Mononuclear cell (primary cell): ENCODE results near the gene CDK17. TPM values are rescaled to one million over a fixed set of nuclear protein-coding genes. Genes with fewer than 3 reads are reported as not detected.
"Not testable (repeated sequence)": the region's sequence is repeated elsewhere in the genome, so short reads cannot be mapped to it uniquely, and the experiment has no call there.

Experiments used
- H3K27me3 ChIP-seq: 2 replicates; pipeline ENCODE4 v1.6.0; 2011; ENCODE audit warnings: low read length, control low read depth; ENCODE audit not compliant: insufficient read depth
- H3K4me1 ChIP-seq: 2 replicates; pipeline ENCODE4 v1.5.1; 2011; ENCODE audit warnings: mild to moderate bottlenecking, low read length, control low read depth; ENCODE audit not compliant: insufficient read depth
- H3K4me3 ChIP-seq: 2 replicates; pipeline ENCODE4 v1.5.1; 2011; ENCODE audit warnings: mild to moderate bottlenecking, low read length, moderate library complexity
- H3K9me3 ChIP-seq: 2 replicates; pipeline ENCODE4 v1.5.1; 2011; ENCODE audit warnings: low read depth, mild to moderate bottlenecking, control low read depth, low read length
- total RNA-seq: library from RNA; depleted of rRNA; stranded (reverse); fragments of >200 nt; gene quantifications from one replicate; pipeline ENCODE4 v1.2.3, GENCODE V29; 2012

Gene CDK17
- total RNA-seq, 1 donor, result 221 TPM

GRCh38 chr12:96383991-96384390 lies 16.2 kb downstream of the CDK17 start:
- no peaks in the 10 kb centered on the region for H3K27me3 ChIP-seq
- H3K9me3 ChIP-seq, result no peaks in the 10 kb centered on the region
- H3K4me1 ChIP-seq, result peaks cover 40% of the 10 kb centered on the region
- H3K4me3 ChIP-seq, result no peak overlapping the region

- no peaks in the 10 kb centered on the region for H3K27me3 ChIP-seq
- no peaks in the 10 kb centered on the region for H3K9me3 ChIP-seq
- peaks cover 36% of the 10 kb centered on the region for H3K4me1 ChIP-seq
- no peak overlapping the region for H3K4me3 ChIP-seq
Observed at GRCh38 chr12:96383371-96383770, 16.9 kb downstream of the CDK17 start.

GRCh38 chr12:96379743-96380142 lies 20.5 kb downstream of the CDK17 start:
- not testable (repeated sequence) for H3K4me3 ChIP-seq, H3K9me3 ChIP-seq, H3K27me3 ChIP-seq
- H3K4me1 ChIP-seq, result peaks cover 33% of the 10 kb centered on the region

GRCh38 chr12:96378319-96378718 lies 21.9 kb downstream of the CDK17 start:
- no peaks in the 10 kb centered on the region for H3K9me3 ChIP-seq
- H3K27me3 ChIP-seq, result no peaks in the 10 kb centered on the region
- H3K4me1 ChIP-seq, result peaks cover 36% of the 10 kb centered on the region
- H3K4me3 ChIP-seq, result no peak overlapping the region

GRCh38 chr12:96376865-96377264 lies 23.4 kb downstream of the CDK17 start:
- H3K4me1 ChIP-seq, result peaks cover 37% of the 10 kb centered on the region
- H3K27me3 ChIP-seq, result no peaks in the 10 kb centered on the region
- H3K4me3 ChIP-seq, result no peak overlapping the region
- no peaks in the 10 kb centered on the region for H3K9me3 ChIP-seq

GRCh38 chr12:96375841-96376604 lies 24.2 kb downstream of the CDK17 start:
- Histone ChIP-seq H3K4me1 (peaks cover 42% of the 10 kb centered on the region), H3K9me3 (no peaks in the 10 kb centered on the region), H3K4me3 (no peak overlapping the region), H3K27me3 (no peaks in the 10 kb centered on the region)

- Histone ChIP-seq H3K9me3 (no peaks in the 10 kb centered on the region), H3K4me3 (no peak overlapping the region), H3K27me3 (no peaks in the 10 kb centered on the region), H3K4me1 (peaks cover 42% of the 10 kb centered on the region)
Observed at GRCh38 chr12:96375170-96375569, 25.1 kb downstream of the CDK17 start.

- H3K27me3 ChIP-seq, result no peaks in the 10 kb centered on the region
- H3K9me3 ChIP-seq, result no peaks in the 10 kb centered on the region
- no peak overlapping the region for H3K4me3 ChIP-seq
- peaks cover 45% of the 10 kb centered on the region for H3K4me1 ChIP-seq
Observed at GRCh38 chr12:96371790-96372699, 28.2 kb downstream of the CDK17 start.

- H3K4me1 ChIP-seq, result peaks cover 42% of the 10 kb centered on the region
- no peaks in the 10 kb centered on the region for H3K27me3 ChIP-seq
- H3K4me3 ChIP-seq, result no peak overlapping the region
- H3K9me3 ChIP-seq, result no peaks in the 10 kb centered on the region
Observed at GRCh38 chr12:96371138-96371789, 29.0 kb downstream of the CDK17 start.

- Histone ChIP-seq H3K4me3 (no peak overlapping the region), H3K9me3 (no peaks in the 10 kb centered on the region), H3K4me1 (peaks cover 24% of the 10 kb centered on the region), H3K27me3 (no peaks in the 10 kb centered on the region)
Observed at GRCh38 chr12:96368687-96369086, 31.6 kb downstream of the CDK17 start.

GRCh38 chr12:96368233-96368632 lies 32.0 kb downstream of the CDK17 start:
- no peaks in the 10 kb centered on the region for H3K27me3 ChIP-seq
- no peak overlapping the region for H3K4me3 ChIP-seq
- H3K9me3 ChIP-seq, result no peaks in the 10 kb centered on the region
- H3K4me1 ChIP-seq, result peaks cover 20% of the 10 kb centered on the region

- no peaks in the 10 kb centered on the region for H3K27me3 ChIP-seq
- no peaks in the 10 kb centered on the region for H3K9me3 ChIP-seq
- peaks cover 14% of the 10 kb centered on the region for H3K4me1 ChIP-seq
- H3K4me3 ChIP-seq, result no peak overlapping the region
Observed at GRCh38 chr12:96366381-96366654, 33.9 kb downstream of the CDK17 start.

GRCh38 chr12:96365604-96366380 lies 34.4 kb downstream of the CDK17 start:
- Histone ChIP-seq H3K4me3 (no peak overlapping the region), H3K9me3 (no peaks in the 10 kb centered on the region), H3K27me3 (no peaks in the 10 kb centered on the region), H3K4me1 (peaks cover 18% of the 10 kb centered on the region)

- peaks cover 22% of the 10 kb centered on the region for H3K4me1 ChIP-seq
- no peak overlapping the region for H3K4me3 ChIP-seq
- H3K9me3 ChIP-seq, result no peaks in the 10 kb centered on the region
- H3K27me3 ChIP-seq, result no peaks in the 10 kb centered on the region
Observed at GRCh38 chr12:96364092-96364700, 36.0 kb downstream of the CDK17 start.
